Activated CD4-positive, alpha-beta T cell treated with anti-CD3 and anti-CD28 coated beads, Interleukin-2, Interleukin-4, amounts not matched to agents 100 ng/mL and 50 ng/mL, durations not matched to agents 16 hours and 8 hours (primary cell): Measurements from ENCODE around the gene KCNIP1.

ENCODE experiments used
- DNase-seq: peaks from one replicate; pipeline ENCODE4 v3.0.0-alpha.2; 2020; ENCODE audit warnings: low spot score

KCNIP1 gene

GRCh38 chr5:170642066-170642735 is 138.4 kb downstream of the KCNIP1 start:
- no peak for DNase-seq

- DNase-seq, result no peak
Observed at GRCh38 chr5:170642776-170643436, 139.1 kb downstream of the KCNIP1 start.

- DNase-seq, result no peak
Observed at GRCh38 chr5:170643591-170643990, 139.8 kb downstream of the KCNIP1 start.

- DNase-seq, result no peak
Observed at GRCh38 chr5:170644501-170644900, 140.7 kb downstream of the KCNIP1 start.

GRCh38 chr5:170648541-170648940 is 144.7 kb downstream of the KCNIP1 start:
- DNase-seq, result no peak

- no peak for DNase-seq
Observed at GRCh38 chr5:170650850-170651249, 147.0 kb downstream of the KCNIP1 start.

- DNase-seq, result no peak
Observed at GRCh38 chr5:170651604-170652277, 147.9 kb downstream of the KCNIP1 start.

GRCh38 chr5:170655476-170655875 is 151.7 kb downstream of the KCNIP1 start:
- no peak for DNase-seq

- DNase-seq, result no peak
Observed at GRCh38 chr5:170655920-170656319, 152.1 kb downstream of the KCNIP1 start.

GRCh38 chr5:170656346-170656745 is 152.5 kb downstream of the KCNIP1 start:
- no peak for DNase-seq

GRCh38 chr5:170660531-170660930 is 156.7 kb downstream of the KCNIP1 start:
- no peak for DNase-seq

GRCh38 chr5:170662966-170663365 is 159.1 kb downstream of the KCNIP1 start:
- no peak for DNase-seq

GRCh38 chr5:170678811-170679210 is 175.0 kb downstream of the KCNIP1 start:
- no peak for DNase-seq

GRCh38 chr5:170681013-170681433 is 177.2 kb downstream of the KCNIP1 start:
- peak; percentile 55 for DNase-seq

- no peak for DNase-seq
Observed at GRCh38 chr5:170691657-170692056, 187.8 kb downstream of the KCNIP1 start.

- DNase-seq, result no peak
Observed at GRCh38 chr5:170693701-170694100, 189.9 kb downstream of the KCNIP1 start.

- no peak for DNase-seq
Observed at GRCh38 chr5:170694911-170695310, 191.1 kb downstream of the KCNIP1 start.

- DNase-seq, result no peak
Observed at GRCh38 chr5:170697031-170697430, 193.2 kb downstream of the KCNIP1 start.

GRCh38 chr5:170700503-170700902 is 196.7 kb downstream of the KCNIP1 start:
- no peak for DNase-seq

- DNase-seq, result no peak
Observed at GRCh38 chr5:170701334-170701733, 197.5 kb downstream of the KCNIP1 start.

- no peak for DNase-seq
Observed at GRCh38 chr5:170704417-170705192, 200.8 kb downstream of the KCNIP1 start.

- DNase-seq, result no peak
Observed at GRCh38 chr5:170709640-170710039, 205.8 kb downstream of the KCNIP1 start.
